Caco-2 (cell line): ENCODE data around the gene AGTRAP. TPM values are rescaled to one million over a fixed set of nuclear protein-coding genes. Genes with fewer than 3 reads are reported as not detected.

ENCODE experiments used
- BruUV-seq: library from RNA; stranded (reverse); fragments of 400-500 nt; replicated peaks from 2 replicates; lab custom pipeline; 2021; lab: Mats Ljungman, UMichigan
- CTCF ChIA-PET: fragments of 300-600 bp; sonication (Branson Sonifier 250); formaldehyde crosslinking; loops from one replicate; lab custom pipeline; 2022; ENCODE audit warnings: antibody characterized with exemption; lab: Charles Lee
- POLR2A ChIA-PET: fragments of 300-600 bp; sonication (Branson Sonifier 250); formaldehyde crosslinking; loops from one replicate; lab custom pipeline; 2022; ENCODE audit warnings: antibody characterized with exemption; lab: Charles Lee
- DNase-seq, 2 experiments: peaks; one replicate each; pipeline versions ENCODE4 v3.0.0 to v3.0.0-alpha.2; 2020 to 2022
- H3K27me3 ChIP-seq: replicated peaks from 2 replicates; pipeline ENCODE4 v1.6.0; 2011; ENCODE audit warnings: low read length; ENCODE audit not compliant: control insufficient read depth, insufficient read depth
- H3K36me3 ChIP-seq: 2 replicates; pipeline ENCODE4 v1.5.1; 2011; ENCODE audit warnings: low read length; ENCODE audit not compliant: control insufficient read depth, insufficient read depth
- H3K4me1 ChIP-seq: fragments of 250-450 bp; sonication (Bioruptor Pico); 2 replicates; pipeline ENCODE4 v1.5.1; 2020; ENCODE audit warnings: mild to moderate bottlenecking
- H3K4me3 ChIP-seq: 2 replicates; pipeline ENCODE4 v1.5.1; 2011; ENCODE audit warnings: low read depth, mild to moderate bottlenecking, control low read depth, low read length
- H3K9me3 ChIP-seq: fragments of 250-450 bp; sonication (Bioruptor Pico); 2 replicates; pipeline ENCODE4 v1.5.1; 2020; ENCODE audit warnings: mild to moderate bottlenecking, moderate library complexity
- H3K27ac Mint-ChIP-seq: one replicate; pipeline ENCODE4 v1.8.0; 2022; ENCODE audit warnings: mixed read lengths; ENCODE audit not compliant: unreplicated experiment
- H3K27me3 Mint-ChIP-seq: one replicate; pipeline ENCODE4 v1.8.0; 2022; ENCODE audit warnings: mixed read lengths; ENCODE audit not compliant: insufficient read depth, unreplicated experiment
- H3K36me3 Mint-ChIP-seq: one replicate; pipeline ENCODE4 v1.8.0; 2022; ENCODE audit warnings: mild to moderate bottlenecking, mixed read lengths; ENCODE audit not compliant: insufficient read depth, unreplicated experiment
- H3K4me1 Mint-ChIP-seq: one replicate; pipeline ENCODE4 v1.8.0; 2022; ENCODE audit warnings: low read depth, mixed read lengths; ENCODE audit not compliant: unreplicated experiment
- H3K4me3 Mint-ChIP-seq: one replicate; pipeline ENCODE4 v1.8.0; 2022; ENCODE audit warnings: mild to moderate bottlenecking, moderate library complexity, mixed read lengths; ENCODE audit not compliant: unreplicated experiment
- H3K9me3 Mint-ChIP-seq: one replicate; pipeline ENCODE4 v1.8.0; 2022; ENCODE audit warnings: mixed read lengths; ENCODE audit not compliant: unreplicated experiment
- intact Hi-C: fragments of 100-400 bp; cut with micrococcal nuclease; formaldehyde crosslinking; loops from one replicate; pipeline ENCODE4 v1.10.0; 2022; ENCODE audit not compliant: unreplicated experiment
- total RNA-seq: library from RNA; stranded (reverse); gene quantifications from 2 replicates; pipeline ENCODE4 v1.2.3, GENCODE V29; 2022
- TF ChIP-seq, protein P1 (sequence below), 2 experiments: fragments of 200-600 bp in 1 of 2; IDR thresholded peaks; 1 replicate in 1 of 2; 2 replicates in 1 of 2; pipeline versions ENCODE4 v1.5.1 to v1.8.0; 2011 to 2022; ENCODE audit warnings: antibody characterized with exemption in 1 of 2, control low read depth in 1 of 2, inconsistent platforms in 1 of 2, low read depth in 1 of 2, low read length in 1 of 2, mild to moderate bottlenecking in 1 of 2, moderate library complexity in 1 of 2; ENCODE audit not compliant: insufficient read depth in 1 of 2, severe bottlenecking in 1 of 2, unreplicated experiment in 1 of 2

The AGTRAP gene
- total RNA-seq, 1 experiment from 2014 or later = 44.4 TPM

DNA sequence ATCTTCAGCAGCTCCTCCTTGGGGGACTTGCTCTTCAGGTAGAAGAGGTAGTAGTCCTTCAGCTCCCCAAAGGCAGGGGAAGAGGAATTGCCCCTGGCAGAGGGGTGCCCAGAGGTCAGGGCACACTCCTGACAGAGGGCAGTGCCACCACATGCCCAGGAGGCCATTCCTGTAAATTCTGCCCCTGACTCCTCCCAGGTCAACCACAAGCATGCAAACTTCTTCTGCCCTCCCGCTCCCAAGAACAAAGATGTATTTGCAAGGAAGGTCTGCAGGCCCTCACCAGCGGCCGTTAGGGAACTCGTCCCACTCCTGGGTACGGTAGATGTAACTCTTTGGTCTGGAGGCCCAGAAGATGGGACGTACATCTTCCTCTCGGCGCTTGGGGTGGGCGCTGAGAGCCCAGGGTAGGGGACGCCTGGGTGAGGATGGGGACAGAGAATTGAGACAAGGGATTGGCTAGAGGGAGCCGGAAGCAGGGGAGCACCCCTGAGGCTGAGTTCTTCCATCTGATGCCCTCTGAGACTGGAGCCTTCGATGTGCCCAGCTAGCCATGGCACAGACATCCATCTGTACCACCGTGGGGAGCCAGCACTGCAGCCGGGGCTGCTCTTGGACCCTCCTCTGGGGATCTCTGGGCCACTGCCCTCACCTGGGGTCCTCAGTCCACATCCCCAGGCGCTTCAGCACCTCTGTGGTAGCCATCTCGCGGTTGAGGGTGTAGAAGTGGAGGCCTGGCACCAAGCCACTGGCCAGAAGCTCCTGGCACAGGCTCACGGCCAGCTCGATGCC, 58.7 kb downstream of the AGTRAP start:
- Histone ChIP-seq H3K4me3 (no peak overlapping the region), H3K36me3 (peaks cover 1% of the 10 kb centered on the region; the same call in 1 of the 2 replicates), H3K27me3 (no peaks in the 10 kb centered on the region), H3K4me1 (peaks cover 19% of the 10 kb centered on the region), H3K9me3 (no peaks in the 10 kb centered on the region)
- intact Hi-C loops = no loop called here
- Mint-ChIP-seq H3K27me3 (no peaks in the 10 kb centered on the region), H3K9me3 (no peaks in the 10 kb centered on the region), H3K4me3 (no peak overlapping the region), H3K4me1 (peaks cover 25% of the 10 kb centered on the region), H3K36me3 (peaks cover 14% of the 10 kb centered on the region), H3K27ac (no peak overlapping the region)
- no TSS peak for BruUV-seq
- POLR2A ChIA-PET = interaction anchor here (0.5 kb wide), 1 partner anchor 11 kb away, joined by 3 read pairs; the partner anchor contains the start of genes CLCN6 and MTHFR
- CTCF ChIA-PET = no interaction called here
- no peak for DNase-seq
- TF ChIP-seq, protein P1, sequence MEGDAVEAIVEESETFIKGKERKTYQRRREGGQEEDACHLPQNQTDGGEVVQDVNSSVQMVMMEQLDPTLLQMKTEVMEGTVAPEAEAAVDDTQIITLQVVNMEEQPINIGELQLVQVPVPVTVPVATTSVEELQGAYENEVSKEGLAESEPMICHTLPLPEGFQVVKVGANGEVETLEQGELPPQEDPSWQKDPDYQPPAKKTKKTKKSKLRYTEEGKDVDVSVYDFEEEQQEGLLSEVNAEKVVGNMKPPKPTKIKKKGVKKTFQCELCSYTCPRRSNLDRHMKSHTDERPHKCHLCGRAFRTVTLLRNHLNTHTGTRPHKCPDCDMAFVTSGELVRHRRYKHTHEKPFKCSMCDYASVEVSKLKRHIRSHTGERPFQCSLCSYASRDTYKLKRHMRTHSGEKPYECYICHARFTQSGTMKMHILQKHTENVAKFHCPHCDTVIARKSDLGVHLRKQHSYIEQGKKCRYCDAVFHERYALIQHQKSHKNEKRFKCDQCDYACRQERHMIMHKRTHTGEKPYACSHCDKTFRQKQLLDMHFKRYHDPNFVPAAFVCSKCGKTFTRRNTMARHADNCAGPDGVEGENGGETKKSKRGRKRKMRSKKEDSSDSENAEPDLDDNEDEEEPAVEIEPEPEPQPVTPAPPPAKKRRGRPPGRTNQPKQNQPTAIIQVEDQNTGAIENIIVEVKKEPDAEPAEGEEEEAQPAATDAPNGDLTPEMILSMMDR (IDR thresholded peaks at IDR 0.05; ENCODE audit: insufficient read depth in 1 of 2, low read depth in 1 of 2, low read length in 1 of 2, severe bottlenecking in 1 of 2, unreplicated experiment in 1 of 2) = no peak

DNA sequence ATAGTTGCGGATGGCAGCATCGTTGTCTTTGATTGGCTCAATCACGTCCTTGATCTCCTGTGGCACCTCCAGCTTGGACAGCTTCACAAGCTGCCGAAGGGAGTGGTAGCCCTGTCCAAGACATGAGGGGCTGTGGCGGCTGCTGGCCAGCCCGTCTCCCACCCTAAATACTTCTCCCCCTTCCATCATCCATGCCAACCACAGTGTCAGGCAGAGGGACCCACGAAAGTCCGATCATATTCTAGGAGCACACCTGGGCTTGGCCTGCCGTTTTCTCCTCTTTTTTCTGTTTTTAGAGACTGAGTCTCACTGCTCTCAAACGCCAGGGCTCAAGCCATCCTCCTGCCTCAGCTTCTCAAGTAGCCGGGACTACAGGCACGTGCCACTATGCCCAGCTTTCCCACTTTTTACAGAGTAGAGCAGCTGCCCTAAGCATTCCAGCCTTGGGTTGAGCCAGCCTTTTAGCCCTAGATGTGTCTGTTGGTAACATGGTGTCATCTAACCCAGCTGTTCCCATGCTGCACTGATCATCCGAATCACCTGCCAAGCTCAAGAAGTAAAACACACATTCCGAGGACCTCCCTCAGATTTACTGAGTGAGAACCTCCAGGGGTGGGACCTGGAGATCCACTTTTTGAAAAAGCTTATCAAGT, 59.4 kb downstream of the AGTRAP start:
- H3K9me3 ChIP-seq = no peaks in the 10 kb centered on the region
- H3K4me1 ChIP-seq = peaks cover 19% of the 10 kb centered on the region
- H3K4me3 ChIP-seq = no peak overlapping the region
- peaks cover 14% of the 10 kb centered on the region for H3K36me3 Mint-ChIP-seq
- intact Hi-C loops = no loop called here
- peaks cover 1% of the 10 kb centered on the region; the same call in 1 of the 2 replicates for H3K36me3 ChIP-seq
- peaks cover 23% of the 10 kb centered on the region for H3K4me1 Mint-ChIP-seq
- H3K9me3 Mint-ChIP-seq = no peaks in the 10 kb centered on the region
- no peak for DNase-seq
- POLR2A ChIA-PET = no interaction called here
- no peak overlapping the region for H3K4me3 Mint-ChIP-seq
- no peaks in the 10 kb centered on the region for H3K27me3 Mint-ChIP-seq
- H3K27me3 ChIP-seq = no peaks in the 10 kb centered on the region
- BruUV-seq = no TSS peak
- TF ChIP-seq, protein P1 (IDR thresholded peaks at IDR 0.05; ENCODE audit: insufficient read depth in 1 of 2, low read depth in 1 of 2, low read length in 1 of 2, severe bottlenecking in 1 of 2, unreplicated experiment in 1 of 2) = no peak
- H3K27ac Mint-ChIP-seq = no peak overlapping the region
- CTCF ChIA-PET = no interaction called here

DNA sequence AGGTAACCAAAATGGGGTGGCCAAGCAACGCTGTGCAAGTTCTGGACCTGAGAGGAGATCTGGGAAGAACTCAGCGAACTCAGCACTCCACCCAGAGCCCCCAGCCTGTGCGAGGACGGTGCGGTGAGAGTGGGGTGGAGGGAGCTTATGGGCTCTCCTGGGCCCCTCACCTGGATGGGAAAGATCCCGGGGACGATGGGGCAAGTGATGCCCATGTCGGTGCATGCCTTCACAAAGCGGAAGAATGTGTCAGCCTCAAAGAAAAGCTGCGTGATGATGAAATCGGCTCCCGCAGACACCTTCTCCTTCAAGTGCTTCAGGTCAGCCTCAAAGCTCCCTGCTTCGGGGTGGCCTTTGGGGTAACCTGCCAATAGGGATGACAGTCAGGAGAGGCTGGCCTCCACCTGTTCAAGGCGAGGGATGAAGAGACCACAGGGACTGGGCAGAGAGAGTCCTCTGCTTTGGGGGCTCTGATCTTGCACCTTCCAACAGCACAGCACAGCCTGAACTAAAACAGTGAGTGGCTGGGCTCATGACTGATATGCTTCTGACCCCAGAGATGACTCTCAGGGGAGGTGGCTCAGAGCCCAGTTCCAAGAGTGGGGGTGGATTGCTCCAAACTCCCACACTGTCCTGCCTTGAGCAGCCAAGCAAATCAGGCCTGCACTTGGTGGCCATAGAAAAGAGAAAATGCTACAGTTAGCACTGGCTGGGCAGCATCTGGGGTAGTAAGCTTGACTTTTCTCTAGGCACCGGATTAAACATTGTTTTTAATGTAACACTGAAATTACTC, 60.3 kb downstream of the AGTRAP start:
- DNase-seq = no peak
- BruUV-seq = no TSS peak
- ChIA-PET POLR2A (no interaction called here), CTCF (no interaction called here)
- Mint-ChIP-seq H3K4me3 (no peak overlapping the region), H3K4me1 (peaks cover 17% of the 10 kb centered on the region), H3K36me3 (peaks cover 14% of the 10 kb centered on the region), H3K27me3 (no peaks in the 10 kb centered on the region), H3K27ac (no peak overlapping the region), H3K9me3 (no peaks in the 10 kb centered on the region)
- Histone ChIP-seq H3K27me3 (no peaks in the 10 kb centered on the region), H3K9me3 (no peaks in the 10 kb centered on the region), H3K4me1 (peaks cover 19% of the 10 kb centered on the region), H3K36me3 (peaks cover 5% of the 10 kb centered on the region), H3K4me3 (no peak overlapping the region)
- TF ChIP-seq, protein P1 (IDR thresholded peaks at IDR 0.05; ENCODE audit: insufficient read depth in 1 of 2, low read depth in 1 of 2, low read length in 1 of 2, severe bottlenecking in 1 of 2, unreplicated experiment in 1 of 2) = no peak
- intact Hi-C loops = no loop called here
